Measurements from ENCODE around the gene BMP6.

BMP6 gene

GRCh38 chr6:7905416-7905815 lies 179.5 kb downstream of the BMP6 start:
- peak; percentile 41 for DNase-seq (ENCODE audit: low read depth)
- no peak for TF ChIP-seq CTCF (conservative IDR thresholded peaks at IDR 0.05; ENCODE audit: control insufficient read depth, insufficient read depth, low read depth, low read length)
- no peak overlapping the region for H3K4me3 ChIP-seq (ENCODE audit: control insufficient read depth, low read depth, low read length)

DNA sequence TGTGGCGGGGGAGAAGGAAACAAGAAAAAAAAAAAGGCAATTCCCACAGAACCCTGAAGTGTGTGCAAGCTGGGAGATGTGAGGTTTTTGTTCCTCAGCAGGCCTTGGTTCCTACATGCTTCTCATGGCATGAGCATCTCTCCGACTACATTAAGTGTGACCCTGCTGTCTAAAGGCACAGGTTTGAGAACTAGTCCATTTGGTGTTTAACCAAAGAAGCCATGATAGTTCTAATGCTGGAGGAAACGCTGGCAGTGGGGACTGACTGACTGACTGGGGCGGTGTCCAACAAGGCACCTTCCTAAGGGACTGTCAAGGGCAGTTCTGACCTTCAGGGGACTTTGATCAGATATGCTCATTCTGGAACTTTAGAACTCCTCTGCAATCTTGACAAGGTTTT lies 180.8 kb downstream of the BMP6 start:
- H3K4me3 ChIP-seq (ENCODE audit: control insufficient read depth, low read depth, low read length), result no peak overlapping the region
- TF ChIP-seq CTCF (conservative IDR thresholded peaks at IDR 0.05; ENCODE audit: control insufficient read depth, insufficient read depth, low read depth, low read length), result no peak
- DNase-seq (ENCODE audit: low read depth), result no peak

GRCh38 chr6:7907159-7907558 lies 181.3 kb downstream of the BMP6 start:
- no peak overlapping the region for H3K4me3 ChIP-seq (ENCODE audit: control insufficient read depth, low read depth, low read length)
- DNase-seq (ENCODE audit: low read depth), result no peak
- TF ChIP-seq CTCF (conservative IDR thresholded peaks at IDR 0.05; ENCODE audit: control insufficient read depth, insufficient read depth, low read depth, low read length), result no peak

GRCh38 chr6:7909323-7910276 lies 183.7 kb downstream of the BMP6 start:
- peak; percentile 32 for DNase-seq (ENCODE audit: low read depth)
- peak overlapping the region; percentile 68 for H3K4me3 ChIP-seq (ENCODE audit: control insufficient read depth, low read depth, low read length)
- no peak for TF ChIP-seq CTCF (conservative IDR thresholded peaks at IDR 0.05; ENCODE audit: control insufficient read depth, insufficient read depth, low read depth, low read length)

DNA sequence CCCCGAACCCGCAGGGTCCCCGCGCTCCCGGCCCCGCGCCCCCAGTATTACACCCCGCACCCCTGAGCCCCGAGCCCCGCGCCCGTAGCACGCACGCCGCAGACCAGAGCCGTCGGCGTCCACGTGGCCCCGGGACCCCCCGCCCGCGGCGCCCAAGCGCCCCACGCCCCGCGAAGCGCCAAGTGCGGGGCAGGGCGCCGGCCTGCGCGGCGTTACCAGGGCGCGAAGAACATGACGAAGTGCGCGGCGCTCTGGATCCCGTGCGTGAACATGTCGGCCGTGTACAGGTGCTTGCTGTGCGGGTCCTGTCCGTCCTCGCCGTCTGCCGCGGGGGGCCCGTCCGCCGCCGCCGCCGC lies 184.4 kb downstream of the BMP6 start:
- TF ChIP-seq CTCF (conservative IDR thresholded peaks at IDR 0.05; ENCODE audit: control insufficient read depth, insufficient read depth, low read depth, low read length), result no peak
- H3K4me3 ChIP-seq (ENCODE audit: control insufficient read depth, low read depth, low read length), result peak overlapping the region; percentile 68

GRCh38 chr6:7910654-7911344 lies 184.9 kb downstream of the BMP6 start, which contains the start of gene TXNDC5:
Gene TXNDC5 (minus strand): TSS chr6:7910788. CDS start chr6:7910776, 12 bp downstream.
- no peak for TF ChIP-seq CTCF (conservative IDR thresholded peaks at IDR 0.05; ENCODE audit: control insufficient read depth, insufficient read depth, low read depth, low read length)
- peak; percentile 57 for DNase-seq (ENCODE audit: low read depth)
- H3K4me3 ChIP-seq (ENCODE audit: control insufficient read depth, low read depth, low read length), result peak within 1 kb of the TSS; percentile 68

More for the DNA sequence above, 184.4 kb downstream of the BMP6 start:
- DNase-seq (ENCODE audit: low read depth), result no peak

All from fibroblast of mammary gland (primary cell).